C4-2B (cell line): ENCODE measurements around the gene GNB4.

ENCODE experiments used
- H3K27ac ChIP-seq: fragments of 450-650 bp; 2 replicates; pipeline ENCODE4 v1.5.1; 2017
- CTCF ChIP-seq: fragments of 450-650 bp; conservative IDR thresholded peaks from 2 replicates; pipeline ENCODE4 v1.5.1; 2017; ENCODE audit warnings: mild to moderate bottlenecking
- ZFX ChIP-seq: fragments of 450-650 bp; IDR thresholded peaks from 2 replicates; pipeline ENCODE4 v1.6.1; 2017

Gene GNB4

GRCh38 chr3:179404307-179404706, 47.0 kb downstream of the GNB4 start:
- TF ChIP-seq ZFX (no peak), CTCF (no peak)

DNA sequence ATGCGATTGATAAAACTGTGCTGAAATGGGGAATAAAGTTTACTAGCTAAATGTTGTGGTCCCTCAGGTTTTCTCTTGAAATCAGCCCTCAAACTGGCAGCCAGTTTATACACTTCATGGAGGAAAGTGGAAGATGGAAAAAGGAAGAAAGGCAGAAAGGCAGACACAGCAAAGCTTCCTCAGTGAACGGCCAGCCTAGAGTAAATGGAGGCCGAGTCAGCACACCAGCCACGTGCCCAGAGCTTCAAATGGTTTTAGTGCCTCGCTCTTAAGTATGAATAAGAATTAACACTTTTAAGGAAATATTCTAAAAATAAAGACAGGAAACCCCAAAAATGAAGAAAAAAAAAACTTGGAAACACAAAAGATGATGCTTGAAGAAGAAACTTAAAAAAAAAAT, 48.3 kb downstream of the GNB4 start:
- no peak overlapping the region for H3K27ac ChIP-seq
- TF ChIP-seq CTCF (no peak), ZFX (no peak)

More at GRCh38 chr3:179404307-179404706, 47.0 kb downstream of the GNB4 start:
- H3K27ac ChIP-seq, result no peak overlapping the region

DNA sequence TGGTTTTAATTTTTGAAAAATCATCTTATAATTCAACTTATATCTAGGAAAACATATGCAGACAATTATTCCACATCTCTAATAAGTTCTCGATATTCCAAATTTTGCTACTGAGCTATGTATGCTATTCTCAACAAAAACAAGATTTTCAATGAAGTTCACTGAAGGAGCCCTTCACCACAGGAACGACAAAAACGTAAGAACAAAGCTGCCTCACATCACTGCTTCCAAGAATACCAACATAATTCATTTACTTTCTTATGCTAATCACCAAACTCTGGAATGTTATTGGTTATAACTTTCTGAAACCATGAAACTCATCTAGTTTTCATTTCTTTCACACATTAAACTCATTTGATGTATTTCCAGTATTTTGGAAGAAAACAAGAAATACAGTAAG, 49.7 kb downstream of the GNB4 start:
- no peak for TF ChIP-seq ZFX
- no peak for TF ChIP-seq CTCF
- no peak overlapping the region for H3K27ac ChIP-seq

- TF ChIP-seq CTCF (no peak), ZFX (no peak)
- H3K27ac ChIP-seq, result no peak overlapping the region
These were observed 52.6 kb downstream of the GNB4 start for GRCh38 chr3:179398574-179399231.

GRCh38 chr3:179391906-179392305, 59.4 kb downstream of the GNB4 start:
- TF ChIP-seq ZFX, result no peak
- TF ChIP-seq CTCF, result no peak
- H3K27ac ChIP-seq, result no peak overlapping the region

GRCh38 chr3:179376474-179376873, 74.8 kb downstream of the GNB4 start:
- H3K27ac ChIP-seq, result no peak overlapping the region
- TF ChIP-seq CTCF (no peak), ZFX (no peak)

- no peak overlapping the region for H3K27ac ChIP-seq
- no peak for TF ChIP-seq CTCF
- no peak for TF ChIP-seq ZFX
These were observed 75.9 kb downstream of the GNB4 start for GRCh38 chr3:179375091-179375999.
